Right renal pelvis (tissue), 4 donors: ENCODE measurements around the gene IFNGR1. TPM values are rescaled to one million over a fixed set of nuclear protein-coding genes. Genes with fewer than 3 reads are reported as not detected.

ENCODE experiments used
- DNase-seq, 4 donors: peaks; one replicate each; pipeline ENCODE4 v3.0.0-alpha.2; 2013; ENCODE audit warnings: low read depth in 4 of 4, low spot score in 3 of 4, missing footprints in 1 of 4
- polyA plus RNA-seq, 4 donors: library from polyadenylated mRNA; unstranded; fragments of 120-200 nt; gene quantifications; one replicate each; pipeline ENCODE4 v1.2.1, GENCODE V29; 2013; ENCODE audit not compliant: insufficient read length in 4 of 4

IFNGR1 gene
- polyA plus RNA-seq, 4 donors: 53.6 to 69.4 (median 68.3) TPM

DNA sequence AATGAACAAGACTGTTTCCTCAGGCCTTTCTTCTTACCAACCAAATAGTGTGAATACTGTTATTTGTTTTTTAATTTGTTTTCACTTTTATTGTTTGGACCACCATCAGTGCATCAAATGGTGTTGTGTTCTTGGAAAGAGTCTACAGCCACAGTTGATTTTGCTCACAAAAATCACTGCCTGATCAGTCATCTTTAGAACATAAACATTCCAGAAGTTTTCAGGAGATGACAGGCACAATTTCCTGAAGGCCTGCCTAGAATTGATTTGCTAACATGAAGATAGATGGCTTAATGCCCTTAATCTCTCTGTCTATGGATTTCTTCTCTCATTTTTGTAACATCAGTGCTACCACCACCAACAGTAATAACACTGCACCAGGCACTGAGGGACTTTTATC lies 59.3 kb downstream of the IFNGR1 start:
- DNase-seq: no peak

- DNase-seq: peak in 2 of 4 donors; percentile 2 to 8
Observed at GRCh38 chr6:137157601-137158000, 61.6 kb downstream of the IFNGR1 start.

- no peak for DNase-seq
Observed at GRCh38 chr6:137156650-137157049, 62.5 kb downstream of the IFNGR1 start.

- no peak for DNase-seq
Observed at GRCh38 chr6:137155830-137156229, 63.4 kb downstream of the IFNGR1 start.

- no peak for DNase-seq
Observed at GRCh38 chr6:137150072-137150471, 69.1 kb downstream of the IFNGR1 start.

DNA sequence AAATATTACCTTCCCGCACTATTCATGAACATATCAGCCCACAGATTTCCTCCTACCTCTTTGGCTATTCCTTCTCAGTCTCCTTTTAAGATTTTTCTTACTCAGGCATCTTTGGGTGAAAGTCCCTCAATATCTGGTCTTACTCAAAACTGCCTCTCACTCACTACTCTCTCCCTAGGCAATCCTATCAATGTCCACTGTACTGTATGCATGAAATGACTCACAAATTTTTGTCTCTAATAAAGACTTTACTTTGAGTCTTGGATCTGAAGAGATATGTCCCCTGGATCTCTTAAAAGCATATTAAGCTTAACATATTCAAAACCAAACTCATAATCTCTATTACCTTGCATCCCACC lies 70.2 kb downstream of the IFNGR1 start:
- no peak for DNase-seq

DNA sequence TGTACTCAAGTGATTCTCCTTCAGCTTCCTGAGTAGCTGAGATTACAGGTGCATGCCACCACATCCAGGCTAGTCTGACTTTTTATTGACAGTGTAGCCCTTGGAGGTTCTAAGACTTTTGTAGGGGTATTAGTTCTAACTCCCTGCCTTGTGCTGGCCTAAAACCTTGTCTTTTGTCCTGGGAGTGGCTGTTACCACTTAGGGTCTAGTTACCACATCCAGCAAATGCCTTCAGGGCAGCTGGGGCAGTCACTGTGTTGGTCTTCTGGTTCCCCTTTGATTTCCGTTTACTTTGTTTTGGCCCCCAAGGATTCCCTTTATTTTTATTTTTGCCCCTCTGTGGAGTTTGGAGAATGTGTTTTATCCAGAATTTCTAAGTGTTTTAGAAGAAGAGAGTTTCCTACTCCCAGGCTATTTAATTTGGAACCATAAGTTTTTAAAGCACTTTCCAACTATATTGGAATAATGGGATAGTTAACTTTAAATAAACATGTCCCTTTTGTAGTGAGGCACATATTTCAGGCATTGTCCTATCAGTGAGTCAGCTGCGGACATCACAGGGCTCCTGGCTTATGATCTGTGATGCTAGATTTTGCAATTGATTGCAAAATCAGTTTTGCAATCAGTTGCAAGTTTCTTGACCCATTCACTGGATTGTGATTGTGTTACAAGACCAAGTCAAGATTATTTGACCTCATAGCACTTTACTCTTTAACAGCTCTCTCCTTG lies 70.7 kb downstream of the IFNGR1 start:
- DNase-seq: no peak

Other genes with a start within 250 kb of the IFNGR1 start
- 1 to 10 TPM in 3 of 4 donors, under 1 TPM in 1; 0.98 to 1.5 (median 1.4) TPM for gene IL20RA, start 174.4 kb downstream of the IFNGR1 start, polyA plus RNA-seq
- gene IL22RA2, start 45.7 kb downstream of the IFNGR1 start, polyA plus RNA-seq: not detected